GM12891 (cell line): ENCODE data around the gene KAT7.

Experiments
- DNase-seq: peaks from one replicate; pipeline ENCODE4 v3.0.0; 2011; ENCODE audit warnings: low spot score; ENCODE audit not compliant: insufficient read length
- FAIRE-seq: peaks from 2 replicates; lab custom pipeline; 2011; peaks lifted over from hg19 to GRCh38; lab: Jason Lieb, UNC
- PAX5 ChIP-seq: IDR thresholded peaks from 2 replicates; pipeline ENCODE4 v1.6.1; 2011; ENCODE audit warnings: low read length, moderate library complexity, mild to moderate bottlenecking; ENCODE audit not compliant: insufficient read depth, severe bottlenecking
- POLR2A ChIP-seq: IDR thresholded peaks from 2 replicates; pipeline ENCODE4 v1.6.1; 2011; ENCODE audit warnings: low read depth, low read length, control low read depth
- POLR2AphosphoS5 ChIP-seq: IDR thresholded peaks from 2 replicates; pipeline ENCODE4 v1.6.1; 2011; ENCODE audit warnings: low read depth, low read length, control low read depth
- POU2F2 ChIP-seq: IDR thresholded peaks from 2 replicates; pipeline ENCODE4 v1.6.1; 2011; ENCODE audit warnings: low read depth, mild to moderate bottlenecking, control low read depth, low read length, moderate library complexity
- SPI1 ChIP-seq: IDR thresholded peaks from 2 replicates; pipeline ENCODE4 v1.6.1; 2011; ENCODE audit warnings: low read depth, low read length, control low read depth
- TAF1 ChIP-seq: IDR thresholded peaks from 2 replicates; pipeline ENCODE4 v1.6.1; 2011; ENCODE audit warnings: low read depth, low read length, control low read depth

The KAT7 gene

DNA sequence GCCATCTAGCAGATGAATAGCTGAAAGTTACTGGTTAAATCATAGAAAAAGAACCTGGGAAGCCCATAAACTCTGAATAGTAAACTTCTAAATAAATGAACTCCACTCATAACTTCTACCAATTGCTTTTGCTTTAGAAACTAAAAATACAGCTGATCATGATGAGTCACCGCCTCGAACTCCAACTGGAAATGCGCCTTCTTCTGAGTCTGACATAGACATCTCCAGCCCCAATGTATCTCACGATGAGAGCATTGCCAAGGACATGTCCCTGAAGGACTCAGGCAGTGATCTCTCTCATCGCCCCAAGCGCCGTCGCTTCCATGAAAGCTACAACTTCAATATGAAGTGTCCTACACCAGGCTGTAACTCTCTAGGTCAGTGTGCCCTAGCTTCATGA is 9.7 kb downstream of the KAT7 start:
- TF ChIP-seq POLR2A (no peak), SPI1 (no peak), POU2F2 (no peak), PAX5 (no peak), POLR2AphosphoS5 (no peak), TAF1 (no peak)
- FAIRE-seq (no peak), DNase-seq (no peak)

DNA sequence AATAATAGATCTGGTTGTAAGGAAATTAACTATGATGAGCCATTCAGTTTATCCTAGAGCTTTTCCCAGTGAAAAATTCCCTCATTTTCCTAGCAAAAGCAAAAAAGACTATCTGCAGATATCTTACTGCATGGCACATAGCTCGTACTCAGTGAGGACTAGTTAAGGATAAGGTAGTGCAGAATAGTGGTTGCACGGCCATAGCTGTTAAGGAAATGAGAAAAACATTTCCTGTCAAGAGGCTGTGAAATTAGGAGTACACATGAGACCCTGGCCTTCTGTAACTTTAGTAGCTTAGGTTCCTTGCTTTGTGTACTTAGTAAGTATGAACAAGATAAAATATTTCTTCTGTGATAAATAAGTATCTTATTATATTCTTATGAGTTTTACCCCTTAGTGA is 10.3 kb downstream of the KAT7 start:
- FAIRE-seq (no peak), DNase-seq (no peak)
- TF ChIP-seq SPI1 (no peak), POU2F2 (no peak), TAF1 (no peak), POLR2A (no peak), PAX5 (no peak), POLR2AphosphoS5 (no peak)

DNA sequence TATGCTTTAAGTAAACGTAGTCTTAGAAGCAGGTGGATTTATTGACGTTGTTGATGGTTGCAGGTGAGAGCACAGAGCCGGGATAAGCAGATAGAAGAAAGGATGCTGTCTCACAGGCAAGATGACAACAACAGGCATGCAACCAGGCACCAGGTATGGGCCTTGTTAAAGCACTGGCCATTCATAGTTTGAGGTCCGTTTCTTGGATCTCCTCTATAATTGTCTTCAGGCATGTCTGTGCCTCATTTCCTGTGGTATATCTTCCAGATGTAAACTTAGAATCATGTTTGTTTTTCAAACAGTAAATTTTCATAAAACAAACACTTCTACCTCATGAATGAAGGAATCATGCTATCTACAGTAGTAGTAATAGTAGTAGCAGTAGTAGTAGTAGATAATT is 20.6 kb downstream of the KAT7 start:
- DNase-seq (no peak), FAIRE-seq (peak; percentile 20)
- TF ChIP-seq TAF1: no peak
- TF ChIP-seq POLR2AphosphoS5: no peak
- no peak for TF ChIP-seq POU2F2
- no peak for TF ChIP-seq POLR2A
- no peak for TF ChIP-seq SPI1
- TF ChIP-seq PAX5: no peak

DNA sequence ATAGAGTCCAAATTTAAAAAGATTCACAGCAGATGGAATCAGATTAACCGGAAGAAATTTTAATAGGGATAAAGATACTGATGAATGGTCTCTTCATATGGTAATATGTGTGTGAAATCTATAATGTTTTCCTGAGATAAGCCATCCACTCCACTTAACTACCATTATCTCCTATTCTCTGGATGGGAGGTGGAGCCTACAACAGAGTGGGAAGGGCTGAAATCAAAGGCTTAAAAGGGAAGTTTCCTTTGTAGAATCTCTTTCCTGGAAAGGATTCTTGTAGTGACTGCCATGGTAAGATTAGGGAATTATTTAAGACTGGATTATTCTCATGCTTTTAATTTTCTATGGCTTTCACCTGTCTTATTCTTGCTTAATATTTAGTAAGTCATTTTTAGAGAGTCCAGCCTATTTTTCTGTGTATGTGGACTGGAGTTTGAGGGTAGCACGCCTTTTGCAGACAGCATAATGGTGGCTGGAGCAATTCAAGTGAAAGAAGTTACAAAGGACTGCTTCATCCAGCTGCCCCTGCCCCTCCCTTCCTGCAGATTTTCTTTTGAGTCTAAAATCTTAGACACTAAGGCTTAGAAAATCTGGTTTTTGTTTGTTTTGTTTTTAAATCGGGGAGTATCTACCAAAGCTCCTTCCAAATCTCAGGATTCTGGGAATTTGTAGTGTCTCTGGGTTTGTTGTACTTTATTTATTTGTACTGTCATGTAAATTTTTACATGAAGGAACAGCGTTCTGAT is 26.5 kb downstream of the KAT7 start:
- TF ChIP-seq POLR2AphosphoS5 (no peak), TAF1 (no peak), PAX5 (no peak), POLR2A (no peak), POU2F2 (no peak), SPI1 (no peak)
- FAIRE-seq (no peak), DNase-seq (no peak)

DNA sequence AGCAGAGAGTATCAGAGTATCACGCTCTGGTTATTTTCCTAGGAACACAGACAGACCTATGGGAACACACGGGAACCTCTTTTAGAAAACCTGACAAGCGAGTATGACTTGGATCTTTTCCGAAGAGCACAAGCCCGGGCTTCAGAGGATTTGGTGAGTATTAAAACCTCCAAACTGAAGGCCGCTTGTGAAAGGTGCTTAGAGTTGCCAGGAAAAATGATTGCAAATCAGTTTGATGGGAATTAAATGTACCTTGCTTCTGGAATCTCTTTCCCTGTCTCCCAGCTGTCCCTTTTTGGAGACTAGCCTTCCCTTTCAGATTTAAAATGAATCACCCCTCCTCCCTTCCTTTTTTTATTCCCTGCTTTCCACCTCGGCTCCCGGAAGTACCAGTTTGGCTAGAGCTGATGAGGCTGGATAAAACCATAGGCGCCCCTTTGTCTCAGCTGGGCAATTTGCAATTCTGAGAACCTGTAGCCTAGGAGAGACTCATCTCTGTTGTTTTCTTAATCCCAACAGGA is 27.3 kb downstream of the KAT7 start:
- TF ChIP-seq POLR2AphosphoS5 (no peak), PAX5 (no peak), POU2F2 (no peak), POLR2A (no peak), TAF1 (no peak), SPI1 (no peak)
- DNase-seq: no peak
- no peak for FAIRE-seq

DNA sequence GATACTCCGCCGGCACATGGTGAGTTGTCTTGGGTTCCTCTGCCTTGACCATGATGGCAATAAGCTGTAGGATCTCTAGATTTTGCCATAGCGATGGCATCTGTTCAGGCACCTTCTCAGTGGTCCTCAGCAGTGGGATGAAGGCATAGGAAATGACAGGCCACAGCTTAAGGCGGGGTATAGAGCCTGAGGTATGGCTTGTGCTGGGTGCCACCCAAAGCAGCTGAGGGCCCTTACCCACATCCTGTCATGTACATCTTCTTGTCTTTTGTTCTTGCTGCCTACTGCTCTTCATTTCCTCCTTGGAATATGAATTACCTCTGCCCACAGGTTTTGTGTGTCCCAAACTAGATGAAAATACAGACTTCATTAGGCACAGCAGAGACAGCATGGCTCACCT is 29.5 kb downstream of the KAT7 start:
- no peak for DNase-seq
- no peak for FAIRE-seq
- TF ChIP-seq TAF1 (no peak), PAX5 (no peak), SPI1 (no peak), POU2F2 (no peak), POLR2AphosphoS5 (no peak), POLR2A (no peak)

DNA sequence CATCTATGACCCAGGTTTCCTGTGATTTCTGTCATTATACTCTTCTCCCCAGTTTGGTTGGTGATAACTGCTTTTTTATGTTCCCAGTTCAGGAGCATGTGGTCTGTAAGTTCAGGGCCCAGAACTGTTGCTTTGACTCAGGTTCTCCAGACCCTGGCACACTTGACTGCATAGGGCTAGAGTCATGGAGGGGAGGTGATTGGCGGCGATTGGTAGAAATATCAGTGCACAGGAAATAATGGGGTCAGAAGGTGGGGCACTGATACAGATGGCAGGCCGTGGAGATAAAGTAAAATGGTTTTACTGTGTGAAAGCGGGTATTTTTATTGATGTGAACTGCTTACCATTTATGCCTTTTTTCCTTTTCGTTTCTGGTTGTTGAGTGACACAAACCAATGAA is 30.7 kb downstream of the KAT7 start:
- no peak for TF ChIP-seq SPI1
- no peak for TF ChIP-seq TAF1
- TF ChIP-seq POLR2AphosphoS5: no peak
- TF ChIP-seq POLR2A: no peak
- no peak for TF ChIP-seq POU2F2
- no peak for TF ChIP-seq PAX5
- DNase-seq (no peak), FAIRE-seq (no peak)

DNA sequence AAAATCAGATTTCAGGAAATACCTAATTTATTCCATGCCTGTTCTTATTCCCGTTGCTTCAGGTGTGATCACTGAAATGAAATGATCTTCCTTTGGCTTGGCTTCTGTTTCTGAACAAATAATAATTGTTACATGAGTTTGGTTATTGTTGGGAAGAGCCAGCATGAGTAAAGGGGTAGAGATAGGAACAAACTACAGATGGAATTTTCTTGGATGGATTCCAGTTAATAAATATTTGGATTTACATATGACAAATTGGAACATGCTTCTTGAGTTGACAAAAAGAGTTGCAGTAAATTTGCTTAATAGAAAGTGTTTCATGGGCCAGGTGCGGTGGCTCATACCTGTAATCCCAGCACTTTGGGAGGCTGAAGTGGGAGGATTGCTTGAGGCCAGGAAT is 31.2 kb downstream of the KAT7 start:
- TF ChIP-seq POU2F2 (no peak), POLR2AphosphoS5 (no peak), SPI1 (no peak), PAX5 (no peak), POLR2A (no peak), TAF1 (no peak)
- FAIRE-seq (no peak), DNase-seq (no peak)

DNA sequence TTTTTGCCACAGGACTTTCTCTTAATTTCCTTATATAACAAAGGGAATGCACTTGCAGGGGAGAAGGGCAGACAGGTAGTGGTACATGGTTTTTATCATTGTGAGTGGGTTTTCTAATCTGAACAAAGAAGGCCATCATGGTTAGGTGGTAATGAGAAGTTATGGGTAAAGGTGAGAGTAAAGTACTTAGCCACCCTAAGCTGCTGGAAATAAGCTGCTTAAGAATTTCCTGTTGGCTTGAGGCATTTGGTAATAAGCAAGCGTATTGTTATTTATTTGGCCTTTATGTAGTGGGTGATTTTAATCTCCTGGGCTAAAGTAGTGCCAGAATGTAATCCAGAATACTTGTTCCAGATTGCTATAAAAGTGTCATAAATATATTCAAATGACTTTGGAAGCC is 32.3 kb downstream of the KAT7 start:
- no peak for TF ChIP-seq POU2F2
- TF ChIP-seq POLR2A: no peak
- TF ChIP-seq POLR2AphosphoS5: no peak
- TF ChIP-seq TAF1: no peak
- no peak for TF ChIP-seq SPI1
- no peak for DNase-seq

DNA sequence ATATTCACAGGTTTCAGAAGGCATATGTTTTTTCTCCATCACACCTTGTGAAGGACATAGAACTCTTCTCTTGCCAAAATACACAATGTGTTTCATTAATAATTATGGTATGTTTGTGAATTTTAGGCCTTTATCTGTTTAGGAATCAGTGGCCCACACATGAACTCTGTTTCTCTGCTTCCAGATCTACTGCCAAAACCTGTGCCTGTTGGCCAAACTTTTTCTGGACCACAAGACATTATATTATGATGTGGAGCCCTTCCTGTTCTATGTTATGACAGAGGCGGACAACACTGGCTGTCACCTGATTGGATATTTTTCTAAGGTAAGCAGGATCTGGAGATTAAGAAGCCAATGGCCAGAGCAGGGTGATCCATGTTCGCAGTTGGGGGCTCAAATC is 33.0 kb downstream of the KAT7 start:
- no peak for TF ChIP-seq TAF1
- TF ChIP-seq POLR2A: no peak
- TF ChIP-seq PAX5: no peak
- TF ChIP-seq POLR2AphosphoS5: no peak
- TF ChIP-seq POU2F2: no peak
- no peak for TF ChIP-seq SPI1
- FAIRE-seq: no peak
- no peak for DNase-seq

More for the DNA sequence above, 32.3 kb downstream of the KAT7 start:
- no peak for FAIRE-seq
